Transverse colon (tissue), 4 donors: ENCODE results near the gene TNRC18. TPM values are rescaled to one million over a fixed set of nuclear protein-coding genes. Genes with fewer than 3 reads are reported as not detected.

Experiments
- DNase-seq: peaks from one replicate; pipeline ENCODE4 v3.0.0-alpha.2; 2019
- H3K27ac ChIP-seq, 4 donors: fragments of 200-600 bp; sonication (generic); 2 replicates each; pipeline ENCODE4 v1.5.1; 2016 to 2018; ENCODE audit warnings: inconsistent platforms in 4 of 4
- H3K27me3 ChIP-seq: fragments of 200-600 bp; sonication (generic); 2 replicates; pipeline ENCODE4 v1.5.1; 2017; ENCODE audit warnings: inconsistent platforms
- H3K36me3 ChIP-seq, 4 donors: fragments of 200-600 bp; sonication (generic); 2 replicates each; pipeline ENCODE4 v1.5.1; 2017 to 2019; ENCODE audit warnings: inconsistent platforms in 4 of 4
- H3K4me1 ChIP-seq, 4 donors: fragments of 200-600 bp; sonication (generic); 2 replicates each; pipeline ENCODE4 v1.5.1; 2017 to 2020; ENCODE audit warnings: inconsistent platforms in 4 of 4
- H3K4me3 ChIP-seq, 4 donors: fragments of 200-600 bp; sonication (generic); 1 replicate in 1 of 4; 2 replicates in 3 of 4; pipeline versions ENCODE4 v1.5.1 to v1.6.1; 2017 to 2019; ENCODE audit warnings: inconsistent platforms in 4 of 4
- H3K9me3 ChIP-seq, 2 donors: fragments of 200-600 bp; sonication (generic); 2 replicates each; pipeline ENCODE4 v1.5.1; 2017 to 2019; ENCODE audit warnings: inconsistent platforms in 2 of 2
- EP300 ChIP-seq: sonication (generic); formaldehyde crosslinking; IDR thresholded peaks from one replicate; pipeline ENCODE4 v1.6.1; 2017; ENCODE audit warnings: antibody characterized with exemption, low read depth
- POLR2A ChIP-seq: fragments of 450-650 bp; IDR thresholded peaks from one replicate; pipeline ENCODE4 v1.6.1; 2016; ENCODE audit warnings: antibody characterized with exemption, mild to moderate bottlenecking, moderate library complexity
- POLR2AphosphoS5 ChIP-seq, 3 donors: sonication (generic); formaldehyde crosslinking; IDR thresholded peaks; one replicate each; pipeline ENCODE4 v1.6.1; 2016; ENCODE audit warnings: antibody characterized with exemption in 3 of 3
- WGBS, 2 donors: methylation state at CpG; one replicate each; pipeline ENCODE4 v1.1.5; 2018; ENCODE audit warnings: low coverage in 1 of 2; 5-methylcytosine and 5-hydroxymethylcytosine counted together
- in situ Hi-C, 4 donors: fragments of 200-750 bp; cut with MboI; loops; one replicate each; pipeline versions ENCODE4 v1.15.0 to v1.15.1; 2017; ENCODE audit warnings: low sequenced_read_pairs in 3 of 4, low pct_ligation_motif_present in 1 of 4, low pct_unique_long_range_greater_than_20kb in 1 of 4
- intact Hi-C: fragments of 100-400 bp; cut with DNase I; formaldehyde crosslinking; loops from one replicate; pipeline ENCODE4 v1.15.1; 2023; ENCODE audit warnings: low total_unique reads
- total RNA-seq, 4 donors: library from RNA; depleted of rRNA; stranded (reverse); fragments of >200 nt; gene quantifications; one replicate each; pipeline ENCODE4 v1.1.0, GENCODE V29; 2016
- TF ChIP-seq, protein P1 (sequence below), 5 experiments: fragments of 200-600 bp in 3 of 5; fragments of 450-650 bp in 2 of 5; sonication (generic) in 3 of 5; IDR thresholded peaks; 1 replicate in 2 of 5; 2 replicates in 3 of 5; pipeline ENCODE4 v1.5.1; 2016 to 2017; ENCODE audit warnings: antibody characterized with exemption in 5 of 5, inconsistent platforms in 3 of 5, mild to moderate bottlenecking in 2 of 5, moderate library complexity in 1 of 5

TNRC18 gene
- total RNA-seq, 4 donors from 2014 or later = 91.2 to 430 (median 175) TPM

DNA sequence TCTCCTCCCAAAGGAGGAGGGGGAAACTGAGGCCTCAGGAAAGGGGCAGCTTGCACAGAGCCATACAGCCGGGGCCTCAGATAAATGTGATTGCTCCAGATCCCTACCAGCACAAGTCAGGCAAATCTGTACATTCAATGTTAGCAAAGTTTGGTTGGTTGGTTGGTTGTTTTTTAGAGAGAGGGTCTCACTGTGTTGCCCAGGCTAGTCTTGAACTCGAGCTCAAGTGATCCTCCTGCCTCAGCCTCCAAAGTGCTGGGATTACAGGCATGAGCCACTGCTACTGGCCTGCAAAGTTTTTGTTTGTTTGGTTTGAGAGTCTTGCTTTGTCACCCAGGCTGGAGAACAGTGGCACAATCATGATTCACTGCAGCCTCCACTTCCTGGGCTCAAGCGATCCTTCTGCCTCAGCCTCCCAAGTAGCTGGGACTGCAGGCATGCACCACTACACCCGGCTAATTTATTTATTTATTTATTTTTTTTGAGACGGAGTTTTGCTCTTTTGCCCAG, 30.0 kb upstream of the TNRC18 start:
- Histone ChIP-seq H3K27me3 (no peaks in the 10 kb centered on the region), H3K4me1 (no peaks in the 10 kb centered on the region), H3K4me3 (no peak overlapping the region), H3K27ac (no peak overlapping the region), H3K9me3 (no peaks in the 10 kb centered on the region), H3K36me3 (no peaks in the 10 kb centered on the region)
- WGBS, 2 donors = 80 to 86% methylated on average over 3 to 5 of the region's 5 CpGs
- in situ Hi-C loops = loop anchor here in 3 of 4 donors (10.0 to 25.0 kb wide), 3 partner anchors 89 to 216 kb away; no protein-coding TSS in a partner anchor
- TF ChIP-seq POLR2A = no peak
- no peak for TF ChIP-seq POLR2AphosphoS5 (IDR thresholded peaks at IDR 0.05)
- TF ChIP-seq, protein P1, sequence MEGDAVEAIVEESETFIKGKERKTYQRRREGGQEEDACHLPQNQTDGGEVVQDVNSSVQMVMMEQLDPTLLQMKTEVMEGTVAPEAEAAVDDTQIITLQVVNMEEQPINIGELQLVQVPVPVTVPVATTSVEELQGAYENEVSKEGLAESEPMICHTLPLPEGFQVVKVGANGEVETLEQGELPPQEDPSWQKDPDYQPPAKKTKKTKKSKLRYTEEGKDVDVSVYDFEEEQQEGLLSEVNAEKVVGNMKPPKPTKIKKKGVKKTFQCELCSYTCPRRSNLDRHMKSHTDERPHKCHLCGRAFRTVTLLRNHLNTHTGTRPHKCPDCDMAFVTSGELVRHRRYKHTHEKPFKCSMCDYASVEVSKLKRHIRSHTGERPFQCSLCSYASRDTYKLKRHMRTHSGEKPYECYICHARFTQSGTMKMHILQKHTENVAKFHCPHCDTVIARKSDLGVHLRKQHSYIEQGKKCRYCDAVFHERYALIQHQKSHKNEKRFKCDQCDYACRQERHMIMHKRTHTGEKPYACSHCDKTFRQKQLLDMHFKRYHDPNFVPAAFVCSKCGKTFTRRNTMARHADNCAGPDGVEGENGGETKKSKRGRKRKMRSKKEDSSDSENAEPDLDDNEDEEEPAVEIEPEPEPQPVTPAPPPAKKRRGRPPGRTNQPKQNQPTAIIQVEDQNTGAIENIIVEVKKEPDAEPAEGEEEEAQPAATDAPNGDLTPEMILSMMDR (IDR thresholded peaks at IDR 0.05) = no peak
- TF ChIP-seq EP300 = no peak
- DNase-seq = no peak
- intact Hi-C loops = loop anchor here (10.0 kb wide), 1 partner anchor 219 kb away; no protein-coding TSS in a partner anchor

DNA sequence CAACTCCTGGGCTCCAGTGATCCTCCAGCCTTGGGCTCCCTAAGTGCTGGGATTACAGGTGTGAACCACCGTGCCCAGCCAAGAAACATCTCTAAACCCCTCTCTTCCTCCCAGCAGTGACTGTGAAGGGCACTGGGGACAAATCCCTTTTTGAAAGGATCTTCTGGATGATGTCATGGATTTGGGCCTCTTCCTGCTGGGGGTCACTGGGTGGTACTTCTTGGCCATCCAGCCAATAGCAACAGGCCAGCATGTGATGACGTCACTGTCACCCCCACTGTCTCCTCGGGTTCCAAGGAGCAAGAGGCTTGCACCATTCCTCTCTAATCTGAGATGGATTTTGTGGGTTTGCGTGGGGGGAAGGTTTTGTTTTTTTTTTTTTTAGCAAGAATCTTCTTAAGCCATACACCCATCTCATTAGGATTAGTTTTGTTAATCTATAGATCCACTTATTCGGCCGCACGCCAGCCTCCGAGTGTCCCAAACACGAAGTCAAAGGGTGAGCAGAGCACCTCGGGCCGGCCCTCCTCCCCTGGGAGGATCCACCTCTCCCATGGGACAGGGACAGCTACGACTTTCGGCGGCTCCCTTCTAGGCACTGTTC, 29.4 kb upstream of the TNRC18 start:
- Histone ChIP-seq H3K36me3 (no peaks in the 10 kb centered on the region), H3K4me3 (no peak overlapping the region), H3K27me3 (no peaks in the 10 kb centered on the region), H3K9me3 (no peaks in the 10 kb centered on the region), H3K27ac (no peak overlapping the region), H3K4me1 (no peaks in the 10 kb centered on the region)
- intact Hi-C loops = loop anchor here (10.0 kb wide), 1 partner anchor 218 kb away; no protein-coding TSS in a partner anchor
- TF ChIP-seq, protein P1 (IDR thresholded peaks at IDR 0.05) = no peak
- TF ChIP-seq POLR2AphosphoS5 (IDR thresholded peaks at IDR 0.05) = no peak
- no peak for TF ChIP-seq POLR2A
- TF ChIP-seq EP300 = no peak
- DNase-seq = no peak
- in situ Hi-C loops = loop anchor here in 3 of 4 donors (10.0 to 25.0 kb wide), 3 partner anchors 88 to 216 kb away; no protein-coding TSS in a partner anchor
- 69% methylated on average over 14 of the region's 14 CpGs; no CpG with 5 or more reads in 1 of the 2 donors for WGBS, 2 donors

DNA sequence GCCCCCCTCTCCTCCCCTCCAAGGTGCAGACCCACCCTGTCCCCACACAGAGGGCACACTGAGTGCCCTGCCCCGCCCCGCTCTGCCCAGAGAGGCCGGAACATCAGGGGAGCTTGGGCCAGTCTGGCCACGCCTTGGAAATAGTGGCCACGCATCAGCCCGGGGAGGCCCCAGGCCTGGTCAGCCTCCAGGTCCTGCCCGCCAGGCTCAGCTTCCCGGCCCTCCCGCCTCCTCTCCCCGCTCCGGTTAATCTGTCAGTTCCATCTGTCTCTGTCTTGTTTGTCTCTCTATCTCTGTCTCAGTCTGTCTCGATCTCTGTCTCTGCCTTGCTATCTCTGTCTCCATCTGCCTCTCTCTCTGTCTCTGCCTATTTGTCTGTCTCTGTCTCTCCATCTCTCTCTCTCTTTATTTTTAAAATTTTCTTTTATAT, 28.9 kb upstream of the TNRC18 start:
- TF ChIP-seq, protein P1 (IDR thresholded peaks at IDR 0.05) = no peak
- TF ChIP-seq EP300 (no peak), POLR2A (no peak), POLR2AphosphoS5 (IDR thresholded peaks at IDR 0.05) (no peak)
- Histone ChIP-seq H3K9me3 (no peaks in the 10 kb centered on the region), H3K27ac (no peak overlapping the region), H3K27me3 (no peaks in the 10 kb centered on the region), H3K4me3 (no peak overlapping the region), H3K4me1 (no peaks in the 10 kb centered on the region), H3K36me3 (no peaks in the 10 kb centered on the region)
- WGBS, 2 donors = 55 to 78% methylated on average over 3 to 11 of the region's 12 CpGs
- in situ Hi-C loops = loop anchor here in 3 of 4 donors (10.0 to 25.0 kb wide), 3 partner anchors 88 to 215 kb away; no protein-coding TSS in a partner anchor
- no peak for DNase-seq
- intact Hi-C loops = loop anchor here (10.0 kb wide), 1 partner anchor 218 kb away; no protein-coding TSS in a partner anchor

DNA sequence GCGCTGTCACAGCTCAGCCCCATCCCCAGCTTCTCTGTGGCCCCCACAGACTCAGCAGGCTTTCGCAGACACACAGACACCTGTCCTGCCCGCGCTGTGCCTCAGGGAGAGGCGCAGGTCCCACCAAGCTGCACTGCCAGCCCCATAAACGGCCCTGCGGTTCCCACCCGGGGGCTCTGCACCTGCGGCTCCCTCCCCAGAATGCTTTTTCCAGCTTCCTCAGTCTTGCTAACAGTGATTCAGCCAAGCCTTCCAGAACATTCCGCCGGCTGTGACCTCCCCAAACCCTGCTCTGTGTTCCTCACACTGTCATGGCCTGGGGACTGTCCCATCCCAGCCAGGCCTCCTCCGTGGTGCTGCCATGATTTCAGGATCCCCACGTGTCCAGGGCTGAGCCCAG, 27.8 kb upstream of the TNRC18 start:
- WGBS, 2 donors = 34 to 66% methylated on average over 3 to 13 of the region's 13 CpGs
- Histone ChIP-seq H3K27me3 (no peaks in the 10 kb centered on the region), H3K9me3 (no peaks in the 10 kb centered on the region), H3K4me3 (no peak overlapping the region), H3K4me1 (peaks cover 0 to under 1% (median 0%) of the 10 kb centered on the region in 4 donors), H3K27ac (no peak overlapping the region), H3K36me3 (no peaks in the 10 kb centered on the region)
- in situ Hi-C loops = loop anchor here in 3 of 4 donors (10.0 to 25.0 kb wide), 3 partner anchors 87 to 214 kb away; no protein-coding TSS in a partner anchor
- intact Hi-C loops = loop anchor here (10.0 kb wide), 1 partner anchor 217 kb away; no protein-coding TSS in a partner anchor
- no peak for DNase-seq
- TF ChIP-seq, protein P1 (IDR thresholded peaks at IDR 0.05) = no peak
- TF ChIP-seq POLR2AphosphoS5 (IDR thresholded peaks at IDR 0.05) = no peak
- TF ChIP-seq EP300 = no peak
- no peak for TF ChIP-seq POLR2A
